ENCODE data around the gene HYPK. TPM values are rescaled to one million over a fixed set of nuclear protein-coding genes. Genes with fewer than 3 reads are reported as not detected.

HYPK gene
- total RNA-seq, 2 donors from 2014 or later = 11.3 to 18.5 TPM

DNA sequence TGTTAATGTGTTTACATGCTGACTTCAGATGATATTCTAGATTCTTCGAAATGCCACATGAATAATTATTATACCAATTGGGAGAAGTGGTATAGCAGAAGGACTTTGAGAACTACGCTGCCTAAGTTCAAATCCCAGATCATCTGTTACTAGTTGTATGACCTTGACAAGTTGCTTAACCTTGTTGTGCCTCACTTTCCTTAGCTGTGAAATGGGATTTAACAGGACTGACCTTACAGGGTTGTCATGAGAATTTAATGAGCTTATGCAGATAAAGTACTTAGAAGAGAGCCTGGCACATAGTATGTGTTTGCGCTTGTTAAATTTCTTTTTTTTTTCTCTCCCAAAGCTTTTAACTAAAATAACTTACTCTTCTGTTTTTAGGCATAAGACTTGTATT, 50.9 kb downstream of the HYPK start:
- Mint-ChIP-seq H3K4me1 (no peaks in the 10 kb centered on the region), H3K36me3 (ENCODE audit: low read depth) (peaks cover 44% of the 10 kb centered on the region), H3K4me3 (no peak overlapping the region), H3K27ac (no peak overlapping the region), H3K9me3 (no peaks in the 10 kb centered on the region), H3K27me3 (ENCODE audit: insufficient read depth) (no peaks in the 10 kb centered on the region)
- no peak overlapping the region for H3K4me3 ChIP-seq (ENCODE audit: low read length)
- H3K9ac ChIP-seq (ENCODE audit: extremely low read depth, low read length, poor library complexity, severe bottlenecking) = no peak overlapping the region
- no peaks in the 10 kb centered on the region for H3K27me3 ChIP-seq (ENCODE audit: control insufficient read depth, insufficient read depth, low read length, poor library complexity, severe bottlenecking)
- TF ChIP-seq, protein P1, sequence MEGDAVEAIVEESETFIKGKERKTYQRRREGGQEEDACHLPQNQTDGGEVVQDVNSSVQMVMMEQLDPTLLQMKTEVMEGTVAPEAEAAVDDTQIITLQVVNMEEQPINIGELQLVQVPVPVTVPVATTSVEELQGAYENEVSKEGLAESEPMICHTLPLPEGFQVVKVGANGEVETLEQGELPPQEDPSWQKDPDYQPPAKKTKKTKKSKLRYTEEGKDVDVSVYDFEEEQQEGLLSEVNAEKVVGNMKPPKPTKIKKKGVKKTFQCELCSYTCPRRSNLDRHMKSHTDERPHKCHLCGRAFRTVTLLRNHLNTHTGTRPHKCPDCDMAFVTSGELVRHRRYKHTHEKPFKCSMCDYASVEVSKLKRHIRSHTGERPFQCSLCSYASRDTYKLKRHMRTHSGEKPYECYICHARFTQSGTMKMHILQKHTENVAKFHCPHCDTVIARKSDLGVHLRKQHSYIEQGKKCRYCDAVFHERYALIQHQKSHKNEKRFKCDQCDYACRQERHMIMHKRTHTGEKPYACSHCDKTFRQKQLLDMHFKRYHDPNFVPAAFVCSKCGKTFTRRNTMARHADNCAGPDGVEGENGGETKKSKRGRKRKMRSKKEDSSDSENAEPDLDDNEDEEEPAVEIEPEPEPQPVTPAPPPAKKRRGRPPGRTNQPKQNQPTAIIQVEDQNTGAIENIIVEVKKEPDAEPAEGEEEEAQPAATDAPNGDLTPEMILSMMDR (conservative IDR thresholded peaks at IDR 0.05) = no peak
- no peaks in the 10 kb centered on the region for H3K4me1 ChIP-seq (ENCODE audit: control insufficient read depth, insufficient read depth, low read length)
- H3K27ac ChIP-seq (ENCODE audit: low read depth, low read length) = no peak overlapping the region
- WGBS, 2 experiments (ENCODE audit: insufficient coverage in 1 of 2, insufficient read length in 1 of 2) = 99 to 100% methylated on average over 2 to 3 of the region's 3 CpGs
- no peak for DNase-seq
- peaks cover 30% of the 10 kb centered on the region for H3K36me3 ChIP-seq (ENCODE audit: control insufficient read depth, insufficient read depth, low read length)
- H3K9me3 ChIP-seq (ENCODE audit: control insufficient read depth, low read length) = no peaks in the 10 kb centered on the region

DNA sequence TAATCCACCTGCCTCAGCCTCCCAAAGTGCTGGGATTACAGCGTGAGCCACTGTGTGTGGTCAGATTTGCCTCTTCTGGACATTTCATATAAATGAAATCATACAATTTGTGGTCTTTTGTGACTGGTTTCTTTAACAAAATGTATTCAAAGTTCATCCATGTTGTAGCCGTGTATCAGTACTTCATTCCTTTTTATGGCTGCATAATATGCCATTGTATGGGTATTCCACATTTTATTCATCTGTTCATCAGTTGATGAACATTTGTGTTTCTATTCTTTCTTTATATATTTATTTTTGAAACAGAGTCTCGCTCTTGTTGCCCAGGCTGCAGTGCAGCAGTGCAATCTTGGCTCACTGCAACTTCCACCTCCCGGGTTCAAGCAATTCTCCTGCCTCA, 52.2 kb downstream of the HYPK start:
- Histone ChIP-seq H3K27ac (ENCODE audit: low read depth, low read length) (no peak overlapping the region), H3K27me3 (ENCODE audit: control insufficient read depth, insufficient read depth, low read length, poor library complexity, severe bottlenecking) (no peaks in the 10 kb centered on the region), H3K9ac (ENCODE audit: extremely low read depth, low read length, poor library complexity, severe bottlenecking) (no peak overlapping the region), H3K4me1 (ENCODE audit: control insufficient read depth, insufficient read depth, low read length) (no peaks in the 10 kb centered on the region), H3K36me3 (ENCODE audit: control insufficient read depth, insufficient read depth, low read length) (peaks cover 28% of the 10 kb centered on the region), H3K4me3 (ENCODE audit: low read length) (no peak overlapping the region), H3K9me3 (ENCODE audit: control insufficient read depth, low read length) (no peaks in the 10 kb centered on the region)
- no peak for DNase-seq
- Mint-ChIP-seq H3K4me1 (no peaks in the 10 kb centered on the region), H3K27ac (no peak overlapping the region), H3K4me3 (no peak overlapping the region), H3K36me3 (ENCODE audit: low read depth) (peaks cover 44% of the 10 kb centered on the region), H3K9me3 (no peaks in the 10 kb centered on the region), H3K27me3 (ENCODE audit: insufficient read depth) (no peaks in the 10 kb centered on the region)
- TF ChIP-seq, protein P1 (conservative IDR thresholded peaks at IDR 0.05) = no peak
- 86 to 95% methylated on average over 1 to 4 of the region's 4 CpGs for WGBS, 2 experiments (ENCODE audit: insufficient coverage in 1 of 2, insufficient read length in 1 of 2)

Small RNA genes lying within 50 kb of the gene (microRNA-seq; reads per million reads assigned to microRNA genes)
- gene MIR1282 (ENCODE audit: borderline microRNAs expressed) = not detected

Other genes with a start within 250 kb of the HYPK start
- 10 to 100 TPM in 1 of 2 donors, 1 to 10 TPM in 1; 3.3 to 16.0 TPM for gene PPIP5K1, start 210.4 kb upstream of the HYPK start, total RNA-seq
- gene CKMT1B, start 206.6 kb upstream of the HYPK start, total RNA-seq = 1 to 10 TPM in 1 of 2 donors, under 1 TPM in 1; 0.58 to 4.0 TPM
- under 1 TPM in 1 of 2 donors, not detected in 1; 0.62 TPM for gene STRC, start 181.8 kb upstream of the HYPK start, total RNA-seq
- gene CATSPER2, start 151.8 kb upstream of the HYPK start, total RNA-seq = 1 to 10 TPM; 1.2 to 1.5 TPM
- gene CKMT1A, start 106.7 kb upstream of the HYPK start, total RNA-seq = 1 to 10 TPM in 1 of 2 donors, under 1 TPM in 1; 0.55 to 4.4 TPM
- 100 to 1,000 TPM; 578 to 589 TPM for gene PDIA3, start 54.2 kb upstream of the HYPK start, total RNA-seq
- 1 to 10 TPM; 1.3 to 2.4 TPM for gene ELL3, start 23.6 kb upstream of the HYPK start, total RNA-seq
- 100 to 1,000 TPM; 613 to 648 TPM for gene SERF2, start 8.3 kb upstream of the HYPK start, total RNA-seq
- gene SERINC4, start 379 bp upstream of the HYPK start, total RNA-seq = under 1 TPM in 1 of 2 donors, not detected in 1; 0.18 TPM
- 10 to 100 TPM; 35.3 to 48.5 TPM for gene MFAP1, start 24.1 kb downstream of the HYPK start, total RNA-seq
- gene WDR76, start 26.4 kb downstream of the HYPK start, total RNA-seq = 10 to 100 TPM; 22.6 to 34.4 TPM